GM19395 (cell line): ENCODE measurements around the gene SRGN.

Experiments
- ATAC-seq: cut with Tn5 transposase; IDR thresholded peaks from one replicate; pipeline ENCODE4 v1.9.1; 2021; ENCODE audit warnings: mild to moderate bottlenecking, moderate library complexity; ENCODE audit not compliant: unreplicated experiment

SRGN gene

DNA sequence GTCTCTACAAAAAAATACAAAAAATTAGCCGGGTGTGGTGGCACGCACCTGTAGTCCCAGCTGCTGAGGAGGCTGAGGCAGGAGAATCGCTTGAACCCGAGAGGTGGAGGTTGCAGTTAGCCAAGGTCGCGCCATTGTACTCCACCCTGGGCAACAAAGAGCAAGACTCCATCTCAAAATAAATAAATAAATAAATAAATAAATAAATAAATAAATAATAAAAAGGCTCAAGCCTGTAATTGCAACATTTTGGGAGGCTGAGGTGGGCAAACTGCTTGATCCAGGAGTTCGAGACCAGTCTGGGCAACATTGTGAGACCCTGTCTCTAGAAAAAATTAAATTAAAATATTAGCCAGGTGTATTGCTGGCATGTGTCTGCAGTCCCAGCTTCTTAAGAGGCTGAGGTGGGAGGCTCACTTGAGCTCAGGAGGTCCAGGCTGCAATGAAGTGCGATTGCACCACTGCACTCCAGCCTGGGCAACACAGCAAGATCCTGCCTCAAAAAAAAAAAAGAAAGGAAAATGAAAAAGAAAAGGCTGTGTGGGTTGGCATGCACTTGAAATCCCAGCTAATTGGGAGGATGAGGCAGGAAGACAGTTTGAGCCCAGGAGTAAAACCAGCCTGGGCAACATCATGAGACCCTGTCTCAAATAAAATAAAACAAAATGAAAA is 27.6 kb upstream of the SRGN start:
- no peak for ATAC-seq

DNA sequence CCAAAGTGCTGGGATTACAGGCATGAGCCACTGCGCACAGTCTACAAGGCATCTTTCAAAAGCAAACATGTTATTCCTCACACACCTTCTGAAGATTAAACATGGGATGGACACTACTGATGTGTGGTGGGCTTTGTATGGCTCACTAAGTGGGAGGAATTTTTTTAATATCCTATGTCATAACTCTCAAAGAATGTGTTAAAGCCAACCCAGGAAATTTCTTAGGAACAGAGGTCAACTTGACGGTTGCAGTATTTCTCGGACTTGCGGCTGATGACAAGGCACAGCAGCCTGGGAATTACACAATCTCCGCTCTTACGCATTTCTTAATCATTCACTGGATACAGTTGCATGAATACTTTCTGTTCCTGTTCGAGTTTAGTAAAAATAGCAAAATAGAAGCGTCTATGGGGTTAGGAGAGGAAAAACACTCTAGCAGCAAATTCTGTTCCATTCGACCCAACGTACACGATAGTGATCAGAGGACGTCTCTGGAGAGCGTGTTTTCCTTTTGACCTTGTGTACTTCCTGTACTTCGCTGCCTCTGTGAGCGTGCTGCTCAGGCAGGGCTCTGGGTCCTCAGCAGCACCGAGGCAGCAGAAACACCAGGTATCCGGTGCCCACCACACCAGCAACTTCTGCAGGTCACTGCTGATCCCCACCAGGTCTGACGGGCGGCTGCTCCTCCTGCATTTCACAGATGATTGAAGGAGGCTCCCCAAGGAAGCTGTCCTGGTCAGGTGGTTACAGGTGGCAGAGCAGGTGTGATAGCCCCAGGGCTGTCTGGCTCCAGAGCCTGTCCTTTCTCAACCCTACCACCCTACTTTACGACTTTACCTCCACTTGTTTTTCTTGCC is 26.4 kb upstream of the SRGN start:
- peak; percentile 60 for ATAC-seq

DNA sequence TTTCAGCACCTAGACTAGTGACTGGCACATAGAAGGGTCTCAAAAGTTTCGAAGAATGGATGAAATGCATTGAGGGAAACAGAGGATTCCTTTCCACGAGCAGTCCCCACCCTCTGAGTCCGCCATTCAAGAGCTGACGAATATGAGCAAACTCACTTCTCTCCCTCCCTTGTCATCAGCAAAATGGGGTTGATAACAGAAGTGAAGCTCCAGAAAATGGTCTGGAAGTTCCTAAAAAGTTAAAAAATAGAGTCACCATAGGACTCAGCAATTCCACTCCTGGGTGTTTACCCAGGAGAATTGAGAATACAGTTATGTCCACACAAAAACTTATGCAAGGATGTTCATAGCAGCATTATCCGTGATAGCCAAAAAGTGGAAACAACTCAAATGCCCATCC is 25.0 kb upstream of the SRGN start:
- ATAC-seq, result no peak

DNA sequence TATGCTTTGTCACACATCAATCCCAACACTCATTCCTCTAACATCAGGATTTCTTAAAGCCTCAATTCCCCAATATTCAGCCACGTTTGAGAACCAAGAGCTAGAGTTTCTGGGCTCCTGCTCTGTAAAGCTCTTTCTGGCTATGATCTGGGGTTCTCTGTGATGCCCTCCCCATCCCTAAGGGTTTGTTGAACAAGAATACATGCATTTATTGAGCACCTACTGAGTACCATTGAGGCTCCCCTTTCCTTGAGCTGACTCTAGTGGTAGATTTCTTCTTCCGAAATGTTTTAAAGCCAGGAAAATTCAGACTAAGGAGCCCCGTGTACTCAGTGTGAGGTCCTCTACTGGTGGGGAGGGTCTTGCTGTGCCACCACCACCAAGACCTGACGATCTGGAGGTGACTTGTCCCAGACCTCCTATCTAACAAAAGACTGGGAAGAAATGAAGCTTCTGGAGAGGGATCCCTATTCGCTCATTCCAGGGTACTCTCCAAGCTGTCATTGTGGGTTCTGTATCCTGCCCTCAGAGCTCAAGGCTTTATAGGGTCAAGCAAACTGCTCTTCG is 23.1 kb upstream of the SRGN start:
- no peak for ATAC-seq

DNA sequence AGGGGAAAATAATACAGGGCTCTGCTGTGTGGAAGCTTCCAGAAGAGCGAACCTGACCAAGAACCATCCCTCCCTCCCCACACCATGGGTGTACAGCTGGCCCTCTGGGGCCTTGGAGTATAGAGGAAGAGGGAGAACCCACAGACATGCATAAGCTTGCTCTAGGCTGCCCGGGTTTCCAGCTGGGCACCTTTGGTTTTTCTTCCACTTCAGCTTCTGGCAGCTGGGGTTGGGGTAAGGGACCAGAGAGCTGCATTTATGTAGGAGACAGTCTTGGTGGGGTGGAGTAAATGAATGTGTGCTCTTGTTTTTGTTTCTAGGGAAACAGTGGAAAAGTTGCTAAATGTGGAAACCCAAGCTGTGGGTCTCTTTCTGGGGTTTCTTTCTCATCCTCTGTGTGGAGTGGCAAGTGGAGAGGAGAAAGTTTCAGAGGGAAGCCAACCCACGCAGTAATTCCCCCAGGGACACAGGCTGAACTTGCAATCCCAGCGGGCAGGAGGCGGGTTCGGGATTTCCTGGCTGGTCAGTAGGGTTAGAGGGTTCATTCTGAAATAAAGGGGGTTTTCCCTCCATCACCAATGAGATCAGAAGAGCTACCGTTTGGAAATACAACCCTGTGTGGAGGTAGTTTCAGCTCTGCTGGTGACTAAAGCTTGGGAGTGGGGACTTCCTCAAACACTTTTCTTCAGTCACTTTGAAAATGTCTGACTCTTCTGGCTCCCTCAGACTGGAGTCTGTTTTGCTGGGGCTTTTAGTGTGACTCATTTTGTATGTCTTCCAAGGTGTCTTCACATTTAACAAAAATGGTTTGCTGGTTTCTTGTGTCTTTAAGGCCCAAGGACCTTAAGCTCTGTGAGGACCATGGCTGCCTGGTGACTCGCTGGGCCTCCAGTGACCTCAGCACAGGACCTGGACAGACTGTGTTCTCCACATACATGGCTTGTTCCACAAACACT is 22.2 kb upstream of the SRGN start:
- ATAC-seq, result peak; percentile 51

DNA sequence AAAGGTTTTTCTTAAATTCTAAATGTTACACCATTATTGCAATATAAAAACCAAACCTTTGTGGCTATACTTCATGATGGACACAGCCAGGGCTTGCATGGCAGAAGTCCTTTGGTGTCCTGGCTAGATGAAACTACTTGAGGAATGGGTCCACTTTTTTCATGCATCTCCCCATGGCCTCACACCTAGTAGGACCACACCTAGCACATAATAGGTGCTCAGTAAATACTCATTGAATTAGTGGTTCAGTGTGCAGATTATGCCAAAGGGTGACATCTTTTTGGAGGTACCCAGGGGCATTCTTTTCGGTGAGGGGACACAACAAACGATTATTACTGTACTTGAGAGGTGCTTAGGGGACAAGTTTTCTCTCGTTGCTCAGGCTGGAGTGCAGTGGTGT is 20.7 kb upstream of the SRGN start:
- ATAC-seq, result no peak

DNA sequence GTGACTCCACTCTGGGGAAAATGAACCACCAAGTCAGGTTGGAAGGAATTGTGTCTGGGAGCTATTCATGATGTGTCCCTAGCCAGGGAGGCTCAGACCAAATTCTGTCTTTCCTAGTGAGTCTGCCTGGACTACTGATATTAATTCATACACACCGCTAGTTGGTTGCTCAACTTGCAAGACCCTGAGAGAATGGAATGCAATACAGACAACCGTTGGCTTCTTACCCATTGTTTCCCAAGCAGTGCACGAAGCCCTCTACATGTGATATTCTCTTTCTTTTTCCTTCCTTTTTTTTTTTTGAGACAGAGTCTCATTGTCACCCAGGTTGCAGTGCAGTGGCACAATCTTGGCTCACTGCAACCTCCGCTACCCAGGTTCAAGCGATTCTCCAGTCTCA is 19.4 kb upstream of the SRGN start:
- no peak for ATAC-seq

DNA sequence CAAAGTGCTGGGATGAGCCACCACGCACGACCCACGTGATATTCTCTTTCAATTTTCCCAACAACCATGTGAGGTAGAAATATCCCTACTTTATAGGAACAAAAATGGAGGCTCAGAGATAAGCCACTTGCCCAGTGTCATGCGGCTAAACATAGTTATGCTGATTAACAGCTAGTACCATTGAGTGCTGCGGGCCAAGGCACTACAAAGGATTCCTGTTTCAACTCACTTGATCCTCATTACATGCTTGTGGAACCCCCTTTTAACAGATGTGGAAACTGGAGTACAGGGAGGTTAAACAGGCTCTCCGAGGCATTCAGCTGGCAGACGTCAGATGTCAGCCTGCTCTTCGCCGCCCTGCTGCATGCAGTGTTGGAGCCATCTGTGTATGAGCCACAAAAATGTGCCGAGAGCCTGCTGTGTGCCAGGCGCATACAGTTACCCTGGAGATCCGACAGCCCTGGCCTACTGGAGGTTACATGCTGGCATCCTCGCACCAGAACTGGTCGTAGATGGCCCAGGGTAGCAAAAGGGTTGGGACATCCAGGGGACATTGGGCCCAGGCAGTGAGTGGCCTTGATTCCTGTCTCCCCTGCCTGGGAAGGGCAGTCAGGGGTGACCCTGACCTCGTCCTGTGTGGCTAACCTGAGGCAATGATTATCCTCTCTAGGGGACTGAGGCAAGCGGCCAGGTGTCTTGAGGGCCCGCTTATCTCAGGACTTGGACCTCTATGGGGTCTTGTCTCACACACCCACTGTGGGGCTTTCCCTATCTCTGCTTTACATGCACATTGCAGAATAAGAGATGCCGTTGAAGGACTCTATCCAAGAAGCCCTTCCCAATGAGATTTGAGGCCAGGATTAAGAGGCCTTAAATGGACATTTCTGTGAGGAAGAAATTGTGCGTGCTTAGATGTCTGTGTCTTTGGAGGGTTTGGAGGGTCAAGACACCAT is 18.5 kb upstream of the SRGN start:
- ATAC-seq, result no peak

DNA sequence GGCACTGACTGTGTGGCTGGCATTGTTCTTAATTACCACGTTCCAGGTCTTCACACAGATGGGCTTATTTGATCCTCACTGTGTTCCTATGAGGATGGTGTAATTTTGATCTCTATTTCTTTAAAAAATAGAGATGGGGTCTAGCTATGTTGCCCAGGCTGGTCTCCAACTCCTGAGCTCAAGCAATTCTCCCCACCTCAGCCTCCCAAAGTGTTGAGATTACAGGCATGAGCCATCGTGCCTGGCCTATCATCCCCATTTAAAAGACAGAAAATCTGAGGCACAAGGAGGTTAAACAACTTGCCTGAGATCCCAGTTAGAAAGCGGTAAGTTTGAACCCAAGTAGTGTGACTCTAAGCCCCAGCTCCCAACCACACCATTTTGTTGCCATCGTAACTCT is 17.0 kb upstream of the SRGN start:
- ATAC-seq, result no peak

DNA sequence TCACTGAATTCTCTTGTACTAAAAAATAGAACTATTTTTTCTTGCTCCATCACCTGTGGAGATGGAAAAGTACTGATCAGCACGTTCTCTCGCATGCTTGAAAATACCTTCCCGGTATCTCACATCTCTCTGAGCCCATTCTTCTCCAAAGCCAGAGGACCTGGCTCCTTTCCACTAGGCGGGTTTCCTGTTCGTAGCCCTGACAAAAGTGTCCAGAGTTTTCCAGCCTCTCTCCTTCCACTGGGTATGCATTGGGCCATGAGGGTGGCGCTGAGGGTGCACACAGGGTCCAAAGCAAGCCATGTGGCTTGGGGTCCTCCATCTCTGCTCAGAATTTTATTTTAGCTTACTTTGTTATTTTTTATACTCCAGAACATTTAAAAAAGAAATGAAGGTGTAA is 16.3 kb upstream of the SRGN start:
- ATAC-seq, result no peak

DNA sequence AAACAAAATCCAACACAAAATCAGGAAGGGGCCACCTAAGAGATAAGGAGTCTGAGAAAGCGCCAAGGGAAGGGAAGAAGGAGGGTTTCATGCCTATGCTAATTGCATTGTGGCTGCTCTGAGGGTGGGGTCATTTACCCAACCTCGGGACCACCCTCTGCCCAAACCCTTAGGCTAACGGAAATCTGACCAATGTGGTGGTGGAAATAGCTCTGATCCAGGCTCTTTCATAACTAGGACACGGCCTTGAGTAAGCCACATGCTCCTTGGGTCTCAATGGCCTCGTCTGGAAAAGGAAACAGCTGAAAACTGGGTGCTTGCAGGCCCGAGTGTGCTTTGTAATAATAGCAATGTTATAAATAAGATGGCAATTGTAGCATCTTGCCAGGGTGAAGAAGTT is 14.9 kb upstream of the SRGN start:
- no peak for ATAC-seq

DNA sequence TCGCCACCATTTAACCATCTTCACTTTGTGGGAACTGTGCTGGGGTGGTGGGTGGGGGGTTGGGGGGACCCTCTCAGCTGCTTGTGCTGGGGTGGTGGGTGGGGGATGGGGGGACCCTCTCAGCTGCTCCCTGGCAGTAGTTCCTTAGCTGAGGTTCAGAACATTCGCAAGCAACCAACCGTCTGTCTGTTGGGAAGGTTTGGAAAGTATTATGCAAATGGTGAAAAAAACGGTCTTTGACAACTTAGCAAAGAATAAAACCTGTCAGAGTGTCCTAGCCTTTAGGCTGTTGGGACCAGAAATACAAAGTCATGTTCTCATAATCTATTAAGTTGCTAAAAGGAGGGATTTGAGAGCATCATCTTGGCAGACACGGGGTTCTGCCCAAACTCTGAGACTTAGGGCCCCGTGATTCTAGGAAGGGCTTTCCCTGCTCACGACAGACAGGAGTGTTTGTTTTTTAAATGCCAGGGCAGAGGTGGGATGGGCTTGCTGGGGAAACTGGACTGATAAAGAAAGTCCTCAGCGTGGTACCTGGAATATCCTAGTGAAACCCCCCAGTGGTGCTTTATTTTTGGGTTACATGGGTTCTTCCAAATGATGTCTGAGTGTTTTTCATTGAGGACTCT is 14.1 kb upstream of the SRGN start:
- no peak for ATAC-seq

DNA sequence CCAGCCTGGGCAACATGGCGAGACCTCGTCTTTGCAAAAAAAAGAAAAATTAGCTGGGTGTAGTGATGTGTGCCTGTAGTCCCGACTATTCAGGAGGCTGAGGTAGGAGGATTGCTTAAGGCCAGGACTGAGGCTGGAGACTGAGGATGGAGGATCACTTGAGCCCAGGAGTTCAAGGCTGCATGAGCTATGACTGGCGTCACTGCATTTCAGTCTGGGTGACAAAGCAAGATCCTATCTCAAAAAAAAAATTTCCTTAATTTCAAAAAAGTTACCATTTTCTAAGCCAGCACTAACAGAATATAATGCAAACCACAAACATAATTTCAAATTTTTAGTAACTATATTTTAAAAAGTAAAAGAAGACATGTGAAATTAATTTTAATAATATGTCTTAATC is 13.4 kb upstream of the SRGN start:
- no peak for ATAC-seq

DNA sequence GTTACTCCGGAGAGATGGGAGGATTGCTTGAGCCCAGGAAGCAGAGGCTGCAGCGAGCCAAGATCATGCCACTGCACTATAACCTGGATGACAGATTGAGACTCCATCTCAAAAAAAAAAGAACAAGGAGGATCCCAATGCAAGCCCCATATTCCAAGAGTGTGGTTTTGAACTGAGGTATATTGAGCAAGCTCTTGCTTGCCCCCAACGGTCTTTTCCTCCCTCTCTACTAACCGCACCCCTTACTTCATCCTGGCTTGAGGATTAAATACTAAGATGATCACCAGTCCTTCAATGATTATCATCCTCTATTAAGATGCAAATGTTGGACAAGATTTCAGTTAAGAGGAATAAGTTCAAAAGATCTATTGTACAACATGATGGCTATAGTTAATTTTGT is 12.5 kb upstream of the SRGN start:
- no peak for ATAC-seq

DNA sequence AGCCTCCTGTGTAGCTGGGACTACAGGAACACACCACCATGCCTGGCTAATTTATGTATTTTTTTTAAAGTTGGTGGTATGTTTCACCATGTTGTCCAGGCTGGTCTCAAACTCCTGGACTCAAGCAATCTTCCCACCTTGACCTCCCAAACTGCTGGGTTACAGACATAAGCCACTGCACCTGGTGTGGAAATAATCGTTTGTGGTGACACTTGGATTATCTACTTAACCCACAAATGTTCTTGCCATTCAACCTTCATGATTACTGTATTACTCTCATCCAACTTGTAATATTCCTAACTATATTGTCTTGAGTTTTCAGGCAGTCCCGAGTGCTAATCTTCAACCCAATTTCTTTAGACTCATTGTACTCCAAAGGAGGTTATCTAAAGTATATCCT is 9.6 kb upstream of the SRGN start:
- ATAC-seq, result no peak

DNA sequence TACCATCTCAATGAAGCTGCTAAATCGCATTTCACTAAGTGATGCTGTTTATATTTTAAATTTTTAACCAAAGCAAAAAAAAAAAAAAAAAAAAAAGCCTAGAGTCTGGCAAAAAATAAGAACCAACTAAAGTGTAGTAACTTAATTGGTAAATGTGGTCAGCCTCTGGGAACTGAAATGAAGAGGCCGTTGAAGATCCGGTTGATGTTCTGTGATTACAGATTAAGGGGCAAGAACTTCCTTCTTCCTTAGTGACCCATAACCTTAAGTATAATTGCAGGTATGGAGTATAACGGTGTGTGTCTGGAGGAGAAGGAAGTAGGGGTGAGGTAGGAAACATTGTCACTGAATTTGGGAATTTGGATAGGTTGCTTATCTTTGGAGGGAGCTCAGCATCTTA is 7.7 kb upstream of the SRGN start:
- ATAC-seq, result no peak

DNA sequence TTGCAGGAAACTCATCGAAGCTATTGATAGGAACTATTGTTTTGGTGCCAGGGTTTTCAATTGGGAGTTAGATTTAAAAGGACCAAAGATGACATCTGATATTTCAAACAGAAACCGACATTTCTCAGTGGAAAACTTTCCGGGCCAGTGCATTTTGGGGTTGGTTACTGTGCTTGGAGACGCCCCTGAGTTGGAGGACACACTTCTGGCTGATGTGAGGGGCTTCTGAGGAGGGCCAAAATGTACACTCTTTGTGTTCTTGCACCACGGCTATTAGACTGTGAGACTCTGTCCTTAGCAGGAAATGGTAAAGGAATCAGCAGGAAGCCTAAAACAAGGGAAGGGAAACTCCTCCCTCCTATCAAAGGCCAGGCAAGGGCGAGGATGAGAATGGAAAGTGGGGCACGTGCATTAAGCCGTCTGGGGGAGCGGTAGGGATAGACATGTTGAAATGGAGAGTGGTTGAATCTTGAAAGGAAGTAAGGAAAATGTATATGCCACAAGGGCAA is 1.8 kb upstream of the SRGN start:
- ATAC-seq, result no peak

DNA sequence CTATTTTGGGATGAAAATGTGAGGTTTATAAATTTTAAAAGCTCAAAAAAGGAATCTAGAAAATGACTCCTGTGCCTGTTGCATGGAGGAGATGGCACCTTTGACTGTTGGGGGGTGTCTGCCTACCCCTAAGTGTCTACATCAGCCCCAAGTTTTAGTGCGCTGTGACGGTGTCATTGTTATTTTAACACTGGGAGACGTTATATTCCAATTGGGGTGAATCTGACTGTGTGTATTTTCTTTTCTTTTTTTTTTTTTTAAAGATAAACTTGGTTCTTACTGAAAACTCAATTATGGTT is 517 bp downstream of the SRGN start:
- no peak for ATAC-seq

DNA sequence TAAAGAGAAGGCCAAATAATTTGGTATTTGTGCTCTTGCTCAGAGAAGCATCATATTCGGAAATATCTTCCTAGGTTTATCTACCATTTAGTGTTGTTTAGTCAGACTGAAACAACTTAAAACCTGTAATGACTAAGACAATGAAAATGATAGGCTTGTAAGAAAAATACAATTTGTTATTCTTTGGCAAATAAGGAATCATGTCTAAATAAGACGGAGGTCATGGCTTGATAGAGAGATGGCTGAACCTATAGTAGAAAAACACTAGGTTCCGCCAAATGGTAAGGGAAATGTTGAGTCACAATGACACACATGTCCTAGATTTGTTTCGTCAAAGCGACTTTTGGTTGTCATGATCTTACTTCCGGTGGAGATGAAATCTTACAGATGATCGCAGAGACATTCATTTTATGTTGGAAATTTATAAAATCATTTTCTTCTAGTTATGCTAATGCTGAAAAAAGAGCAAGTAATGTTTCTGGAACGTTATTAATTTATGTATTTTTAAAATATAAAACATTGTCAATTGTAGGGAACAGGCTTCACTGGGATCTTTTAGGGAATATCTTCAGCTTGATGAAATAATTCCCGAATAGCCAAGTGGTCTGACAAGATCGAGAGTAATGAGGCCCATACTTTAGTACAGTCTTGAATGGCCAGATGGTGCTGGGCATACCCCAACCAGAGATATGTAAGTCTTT is 1.0 kb downstream of the SRGN start:
- ATAC-seq, result no peak
